Esophagus muscularis mucosa (tissue), 4 donors: Measurements from ENCODE around the gene ACOXL. TPM values are rescaled to one million over a fixed set of nuclear protein-coding genes. Genes with fewer than 3 reads are reported as not detected.

Source experiments
- DNase-seq: peaks from one replicate; pipeline ENCODE4 v3.0.0-alpha.2; 2017; ENCODE audit errors: extremely low spot score
- H3K27ac ChIP-seq, 4 donors: fragments of 200-600 bp; sonication (generic); replicated peaks in 1 of 4; 1 replicate in 3 of 4; 2 replicates in 1 of 4; pipeline ENCODE4 v1.5.1; 2016 to 2019; ENCODE audit warnings: mild to moderate bottlenecking in 1 of 4
- H3K27me3 ChIP-seq, 4 donors: fragments of 200-600 bp; sonication (generic); one replicate each; pipeline versions ENCODE4 v1.5.1 to v1.6.0; 2016 to 2019
- H3K36me3 ChIP-seq, 4 donors: fragments of 200-600 bp; sonication (generic); one replicate each; pipeline ENCODE4 v1.5.1; 2016 to 2019
- H3K4me1 ChIP-seq, 4 donors: fragments of 200-600 bp; sonication (generic); one replicate each; pipeline ENCODE4 v1.5.1; 2016 to 2019
- H3K4me3 ChIP-seq, 4 donors: fragments of 200-600 bp; sonication (generic); 1 replicate in 2 of 4; 2 replicates in 2 of 4; pipeline ENCODE4 v1.5.1; 2016 to 2019; ENCODE audit warnings: mild to moderate bottlenecking in 4 of 4, moderate library complexity in 1 of 4
- H3K9me3 ChIP-seq, 4 donors: fragments of 200-600 bp; sonication (generic); 1 replicate in 3 of 4; 2 replicates in 1 of 4; pipeline ENCODE4 v1.5.1; 2016 to 2019
- EP300 ChIP-seq: sonication (generic); formaldehyde crosslinking; IDR thresholded peaks from one replicate; pipeline ENCODE4 v1.6.1; 2017; ENCODE audit warnings: antibody characterized with exemption
- POLR2A ChIP-seq: fragments of 450-650 bp; IDR thresholded peaks from one replicate; pipeline ENCODE4 v1.6.1; 2017; ENCODE audit warnings: antibody characterized with exemption, moderate library complexity, mild to moderate bottlenecking, low read depth
- POLR2AphosphoS5 ChIP-seq, 2 donors: sonication (generic); formaldehyde crosslinking; IDR thresholded peaks; one replicate each; pipeline ENCODE4 v1.6.1; 2017; ENCODE audit warnings: antibody characterized with exemption in 2 of 2
- WGBS: methylation state at CpG from one replicate; pipeline ENCODE4 v1.1.5; 2018; 5-methylcytosine and 5-hydroxymethylcytosine counted together
- intact Hi-C: fragments of 100-400 bp; cut with DNase I; formaldehyde crosslinking; loops from one replicate; pipeline ENCODE4 v1.15.1; 2023
- total RNA-seq, 4 donors: library from RNA; depleted of rRNA; stranded (reverse); fragments of >200 nt; gene quantifications; one replicate each; pipeline versions ENCODE4 v1.1.0 to v1.2.1, GENCODE V29; 2016
- TF ChIP-seq, protein P1 (sequence below), 3 experiments: fragments of 200-600 bp in 2 of 3; fragments of 450-650 bp in 1 of 3; sonication (generic) in 2 of 3; IDR thresholded peaks; one replicate each; pipeline ENCODE4 v1.5.1; 2017 to 2019; ENCODE audit warnings: antibody characterized with exemption in 3 of 3, mild to moderate bottlenecking in 2 of 3, moderate library complexity in 1 of 3

The ACOXL gene
- total RNA-seq, 4 donors from 2014 or later, result not detected

GRCh38 chr2:111145951-111146350 lies 413.6 kb downstream of the ACOXL start:
- TF ChIP-seq POLR2AphosphoS5 (IDR thresholded peaks at IDR 0.05) (no peak), POLR2A (no peak)
- DNase-seq, result no peak
- Histone ChIP-seq H3K4me3 (no peak overlapping the region), H3K27ac (no peak overlapping the region), H3K27me3 (no peaks in the 10 kb centered on the region), H3K4me1 (peaks cover 0 to 5% (median 0%) of the 10 kb centered on the region in 4 donors), H3K9me3 (no peaks in the 10 kb centered on the region), H3K36me3 (peaks cover 0 to 22% (median 2%) of the 10 kb centered on the region in 4 donors)
- WGBS, result 100% methylated on average over 2 of the region's 2 CpGs
- intact Hi-C loops, result no loop called here

GRCh38 chr2:111148225-111148873 lies 416.0 kb downstream of the ACOXL start:
- Histone ChIP-seq H3K4me3 (no peak overlapping the region), H3K27me3 (no peaks in the 10 kb centered on the region), H3K27ac (no peak overlapping the region), H3K4me1 (peaks cover 0 to 5% (median 0%) of the 10 kb centered on the region in 4 donors), H3K36me3 (peaks cover 0 to 38% (median 9%) of the 10 kb centered on the region in 4 donors), H3K9me3 (no peaks in the 10 kb centered on the region)
- WGBS, result 81% methylated on average over 3 of the region's 3 CpGs
- TF ChIP-seq, protein P1, sequence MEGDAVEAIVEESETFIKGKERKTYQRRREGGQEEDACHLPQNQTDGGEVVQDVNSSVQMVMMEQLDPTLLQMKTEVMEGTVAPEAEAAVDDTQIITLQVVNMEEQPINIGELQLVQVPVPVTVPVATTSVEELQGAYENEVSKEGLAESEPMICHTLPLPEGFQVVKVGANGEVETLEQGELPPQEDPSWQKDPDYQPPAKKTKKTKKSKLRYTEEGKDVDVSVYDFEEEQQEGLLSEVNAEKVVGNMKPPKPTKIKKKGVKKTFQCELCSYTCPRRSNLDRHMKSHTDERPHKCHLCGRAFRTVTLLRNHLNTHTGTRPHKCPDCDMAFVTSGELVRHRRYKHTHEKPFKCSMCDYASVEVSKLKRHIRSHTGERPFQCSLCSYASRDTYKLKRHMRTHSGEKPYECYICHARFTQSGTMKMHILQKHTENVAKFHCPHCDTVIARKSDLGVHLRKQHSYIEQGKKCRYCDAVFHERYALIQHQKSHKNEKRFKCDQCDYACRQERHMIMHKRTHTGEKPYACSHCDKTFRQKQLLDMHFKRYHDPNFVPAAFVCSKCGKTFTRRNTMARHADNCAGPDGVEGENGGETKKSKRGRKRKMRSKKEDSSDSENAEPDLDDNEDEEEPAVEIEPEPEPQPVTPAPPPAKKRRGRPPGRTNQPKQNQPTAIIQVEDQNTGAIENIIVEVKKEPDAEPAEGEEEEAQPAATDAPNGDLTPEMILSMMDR (IDR thresholded peaks at IDR 0.05), result no peak
- TF ChIP-seq POLR2AphosphoS5 (IDR thresholded peaks at IDR 0.05) (no peak), POLR2A (no peak), EP300 (no peak)
- DNase-seq, result no peak
- intact Hi-C loops, result no loop called here

DNA sequence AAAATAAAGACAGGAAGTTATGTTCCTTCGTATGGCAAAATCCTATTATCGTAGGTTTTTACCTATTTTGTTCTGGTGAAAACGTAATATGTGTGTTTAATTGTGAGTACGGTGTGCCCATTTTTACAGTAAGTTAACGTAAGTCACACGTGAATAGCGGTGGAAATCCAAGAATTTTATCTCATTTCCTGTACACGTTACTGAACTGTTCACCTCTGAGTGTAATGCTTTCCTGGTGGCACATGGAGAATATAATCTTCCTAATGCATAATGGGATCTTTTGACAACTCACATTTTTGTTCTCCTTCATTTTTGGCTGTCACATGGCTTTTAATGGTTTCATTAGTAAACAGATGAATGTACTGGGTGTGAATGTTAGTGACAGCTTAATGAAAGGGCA lies 416.6 kb downstream of the ACOXL start:
- intact Hi-C loops, result no loop called here
- WGBS, result 87% methylated on average over 8 of the region's 8 CpGs
- no peak for DNase-seq
- H3K36me3 ChIP-seq, result peaks cover 0 to 42% (median 9%) of the 10 kb centered on the region in 4 donors
- H3K4me3 ChIP-seq, result no peak overlapping the region
- TF ChIP-seq, protein P1 (IDR thresholded peaks at IDR 0.05), result no peak
- TF ChIP-seq POLR2A (no peak), EP300 (no peak), POLR2AphosphoS5 (IDR thresholded peaks at IDR 0.05) (no peak)
- H3K4me1 ChIP-seq, result peaks cover 0 to 5% (median 0%) of the 10 kb centered on the region in 4 donors
- H3K27ac ChIP-seq, result no peak overlapping the region
- H3K9me3 ChIP-seq, result no peaks in the 10 kb centered on the region
- no peaks in the 10 kb centered on the region for H3K27me3 ChIP-seq

DNA sequence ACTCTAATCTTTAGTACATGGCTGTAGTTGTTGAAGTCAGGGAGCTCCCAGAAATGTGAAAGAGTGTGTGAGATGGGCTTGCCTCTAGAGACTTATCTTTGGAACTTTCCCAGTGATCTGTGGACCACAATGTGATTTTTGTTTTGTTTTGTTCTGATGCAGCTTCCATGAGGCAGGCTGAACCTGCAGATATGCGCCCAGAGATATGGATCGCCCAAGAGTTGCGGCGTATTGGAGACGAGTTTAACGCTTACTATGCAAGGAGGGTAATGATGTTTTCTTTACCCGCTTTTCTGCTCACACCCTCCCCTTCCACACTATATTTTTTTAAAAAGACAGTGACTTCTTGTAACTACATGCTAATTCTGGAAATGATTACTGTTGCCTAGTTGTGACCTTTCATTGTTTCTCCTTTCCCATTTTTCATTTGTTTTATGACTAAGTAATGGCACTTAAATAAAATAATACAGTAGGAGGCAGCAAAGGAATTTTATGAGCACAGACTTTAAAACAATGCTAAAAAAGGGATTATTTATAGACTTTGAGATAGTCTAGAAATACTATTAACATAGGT lies 417.6 kb downstream of the ACOXL start:
- Histone ChIP-seq H3K27ac (no peak overlapping the region), H3K9me3 (no peaks in the 10 kb centered on the region), H3K27me3 (no peaks in the 10 kb centered on the region), H3K36me3 (peaks cover 0 to 34% (median 9%) of the 10 kb centered on the region in 4 donors), H3K4me1 (peaks cover 0 to 5% (median 0%) of the 10 kb centered on the region in 4 donors), H3K4me3 (no peak overlapping the region)
- TF ChIP-seq, protein P1 (IDR thresholded peaks at IDR 0.05), result no peak
- TF ChIP-seq POLR2AphosphoS5 (IDR thresholded peaks at IDR 0.05) (no peak), POLR2A (no peak), EP300 (no peak)
- intact Hi-C loops, result no loop called here
- 94% methylated on average over 7 of the region's 7 CpGs for WGBS
- no peak for DNase-seq

DNA sequence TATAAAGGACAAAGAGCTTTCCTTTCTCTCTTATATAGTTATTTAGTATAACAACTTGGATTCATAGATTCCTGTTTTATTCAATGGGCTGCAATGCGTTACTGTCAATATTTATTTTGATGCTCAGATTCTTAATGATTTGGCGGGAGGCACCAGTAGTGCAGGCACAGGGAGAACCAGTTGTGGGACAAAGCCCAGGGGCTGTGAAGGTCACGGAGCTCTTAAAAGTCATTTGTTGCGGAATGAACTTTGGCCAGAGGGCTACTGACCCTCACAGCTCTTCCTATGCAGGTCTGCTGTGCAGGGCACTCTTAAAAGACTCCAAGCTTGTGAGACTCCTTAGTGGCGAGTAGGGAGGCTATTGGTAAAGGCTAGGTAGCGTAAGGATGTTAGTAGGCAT lies 422.4 kb downstream of the ACOXL start:
- TF ChIP-seq EP300 (no peak), POLR2AphosphoS5 (IDR thresholded peaks at IDR 0.05) (no peak), POLR2A (no peak)
- TF ChIP-seq, protein P1 (IDR thresholded peaks at IDR 0.05), result no peak
- H3K9me3 ChIP-seq, result no peaks in the 10 kb centered on the region
- no peaks in the 10 kb centered on the region for H3K27me3 ChIP-seq
- H3K4me1 ChIP-seq, result peaks cover 0 to 12% (median 6%) of the 10 kb centered on the region in 4 donors
- H3K27ac ChIP-seq, result no peak overlapping the region
- intact Hi-C loops, result no loop called here
- no peak for DNase-seq
- WGBS, result 96% methylated on average over 6 of the region's 6 CpGs
- H3K36me3 ChIP-seq, result peaks cover 0 to 34% (median 11%) of the 10 kb centered on the region in 4 donors
- H3K4me3 ChIP-seq, result no peak overlapping the region
